GM18868 (cell line): Measurements from ENCODE around the gene PPP2R5A.
"Not testable (repeated sequence)": the region's sequence is repeated elsewhere in the genome, so short reads cannot be mapped to it uniquely, and the experiment has no call there.

Experiments
- ATAC-seq: cut with Tn5 transposase; IDR thresholded peaks from one replicate; pipeline ENCODE4 v1.9.1; 2021; ENCODE audit warnings: mild to moderate bottlenecking, moderate library complexity; ENCODE audit not compliant: unreplicated experiment

PPP2R5A gene

DNA sequence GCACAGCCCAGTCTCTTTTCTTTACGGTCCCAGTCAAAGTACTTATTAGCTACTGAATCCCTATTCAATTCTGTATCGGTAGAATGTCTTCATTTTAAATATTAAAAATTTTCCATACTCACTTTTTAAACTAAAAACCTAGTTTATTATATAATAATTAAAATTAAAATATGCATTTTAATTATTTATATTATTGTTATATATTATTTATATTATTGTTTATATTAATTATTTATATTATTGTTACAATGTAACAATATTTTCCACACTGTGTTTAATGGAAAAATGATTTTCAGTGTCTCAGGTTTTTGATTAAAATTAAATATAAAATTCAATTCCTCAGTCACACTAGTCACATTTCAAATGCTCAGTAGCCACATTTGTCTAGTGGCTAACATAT, 18.2 kb upstream of the PPP2R5A start:
- no peak for ATAC-seq

- ATAC-seq = peak; percentile 70
Measured at GRCh38 chr1:212267460-212267859, 17.8 kb upstream of the PPP2R5A start.

- no peak for ATAC-seq
Measured at GRCh38 chr1:212269306-212269705, 15.9 kb upstream of the PPP2R5A start.

- ATAC-seq = no peak
Measured at GRCh38 chr1:212270564-212270963, 14.6 kb upstream of the PPP2R5A start.

- no peak for ATAC-seq
Measured at GRCh38 chr1:212271234-212271633, 14.0 kb upstream of the PPP2R5A start.

DNA sequence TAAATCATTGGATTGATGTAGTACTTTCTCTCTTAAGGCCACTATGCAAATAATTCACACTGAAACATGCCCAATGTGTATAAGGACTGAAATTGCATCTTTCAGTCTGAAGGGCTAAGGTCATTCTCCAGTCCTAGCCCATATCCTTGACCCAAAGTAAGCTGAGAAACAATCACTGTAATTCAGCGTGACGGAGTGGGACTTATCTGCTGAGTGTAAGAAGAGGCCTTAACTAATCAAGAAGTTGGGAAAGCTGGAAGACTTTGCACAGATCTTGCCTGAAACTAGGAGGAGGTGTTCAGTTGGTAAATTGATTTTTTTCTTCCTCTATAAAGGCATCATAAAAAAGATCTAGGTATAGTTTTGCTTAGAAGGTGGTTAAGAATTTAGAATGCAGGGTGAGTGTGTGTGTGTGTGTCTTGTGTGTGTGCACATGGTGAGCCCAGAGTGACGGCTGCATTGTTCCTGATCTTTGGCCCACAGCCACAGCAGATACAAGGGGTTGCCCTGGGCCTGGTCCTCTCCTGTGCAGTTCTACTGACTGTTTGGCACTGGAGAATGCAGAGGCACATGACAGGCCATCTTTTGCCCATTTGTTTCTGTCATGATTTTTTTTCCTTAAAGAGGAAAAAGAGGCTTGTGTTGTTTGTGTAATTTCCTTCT, 13.3 kb upstream of the PPP2R5A start:
- ATAC-seq = no peak

- ATAC-seq = no peak
Measured at GRCh38 chr1:212281590-212281989, 3.6 kb upstream of the PPP2R5A start.

DNA sequence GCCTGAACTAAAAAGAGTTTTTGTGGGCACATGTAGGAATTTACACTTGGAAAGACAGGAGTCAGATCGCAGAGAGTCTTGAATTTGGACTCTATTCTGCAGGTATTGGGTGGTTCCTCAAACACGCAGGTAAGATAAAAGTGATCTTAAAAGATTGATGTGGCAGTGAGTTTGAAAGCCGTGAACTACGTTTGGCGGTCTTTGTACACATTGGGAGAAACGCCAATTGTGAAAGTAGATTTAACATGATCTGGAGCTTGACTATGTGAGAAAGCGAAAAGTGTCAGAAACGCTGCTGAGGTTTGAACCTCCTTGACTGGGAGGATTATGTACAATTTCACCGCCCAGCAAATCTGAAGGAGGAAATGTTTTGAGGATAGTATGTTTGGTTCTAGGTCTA, 1.5 kb upstream of the PPP2R5A start:
- ATAC-seq = no peak

DNA sequence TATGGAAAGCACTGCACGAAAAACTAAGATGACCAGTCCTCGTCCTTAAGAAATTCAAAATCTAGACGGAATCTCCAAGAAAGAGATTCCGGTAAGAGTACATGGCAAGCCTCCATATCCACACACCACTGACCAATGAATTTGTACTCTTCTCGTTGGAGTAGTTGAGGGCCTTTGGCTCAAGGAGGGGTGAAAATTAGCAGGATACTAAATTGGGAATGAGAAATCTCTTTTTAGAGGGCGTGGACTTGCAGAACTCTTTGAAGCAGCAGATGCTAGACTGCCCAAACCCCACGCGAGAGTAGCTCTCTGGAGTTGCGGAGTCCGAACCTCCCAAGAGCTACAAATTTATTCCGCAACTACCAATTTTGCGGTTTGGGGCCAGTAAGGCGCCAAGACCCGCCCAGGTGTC, 872 bp upstream of the PPP2R5A start:
- no peak for ATAC-seq

DNA sequence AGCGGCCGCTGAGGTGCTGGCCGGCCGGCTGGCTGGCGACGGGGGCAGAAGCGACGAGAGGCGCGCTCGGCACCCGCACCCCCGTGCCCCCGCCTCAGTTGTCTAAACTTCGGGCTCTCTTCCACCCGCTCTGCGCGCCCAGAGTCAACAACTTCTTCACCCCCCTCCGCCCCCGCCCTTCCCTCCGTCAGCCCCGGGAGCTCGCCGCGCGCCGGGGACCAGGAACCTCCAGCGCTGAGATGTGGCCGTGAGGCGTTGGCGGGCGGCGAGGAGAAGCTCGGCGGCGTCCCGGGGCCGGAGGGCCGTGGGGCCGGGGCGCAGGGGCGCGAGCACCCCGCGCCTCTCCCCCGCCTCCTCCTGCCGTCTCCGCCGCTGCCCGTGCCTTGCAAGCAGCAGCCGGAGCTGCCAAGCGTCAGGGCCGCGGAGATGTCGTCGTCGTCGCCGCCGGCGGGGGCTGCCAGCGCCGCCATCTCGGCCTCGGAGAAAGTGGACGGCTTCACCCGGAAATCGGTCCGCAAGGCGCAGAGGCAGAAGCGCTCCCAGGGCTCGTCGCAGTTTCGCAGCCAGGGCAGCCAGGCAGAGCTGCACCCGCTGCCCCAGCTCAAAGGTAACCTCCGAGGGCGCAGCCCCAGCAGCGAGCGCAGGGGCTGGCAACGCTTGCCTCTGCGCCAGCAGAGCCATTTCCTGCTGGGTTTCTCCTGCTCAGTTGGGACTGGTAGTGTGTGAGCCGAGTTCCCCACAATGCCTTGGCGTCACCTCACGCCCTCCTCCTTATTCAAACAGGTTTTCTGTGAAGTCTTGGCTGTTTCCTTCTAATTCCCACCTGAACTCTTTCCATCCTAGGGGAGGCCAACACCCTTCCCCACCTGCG, 710 bp downstream of the PPP2R5A start:
- ATAC-seq = peak; percentile 14

DNA sequence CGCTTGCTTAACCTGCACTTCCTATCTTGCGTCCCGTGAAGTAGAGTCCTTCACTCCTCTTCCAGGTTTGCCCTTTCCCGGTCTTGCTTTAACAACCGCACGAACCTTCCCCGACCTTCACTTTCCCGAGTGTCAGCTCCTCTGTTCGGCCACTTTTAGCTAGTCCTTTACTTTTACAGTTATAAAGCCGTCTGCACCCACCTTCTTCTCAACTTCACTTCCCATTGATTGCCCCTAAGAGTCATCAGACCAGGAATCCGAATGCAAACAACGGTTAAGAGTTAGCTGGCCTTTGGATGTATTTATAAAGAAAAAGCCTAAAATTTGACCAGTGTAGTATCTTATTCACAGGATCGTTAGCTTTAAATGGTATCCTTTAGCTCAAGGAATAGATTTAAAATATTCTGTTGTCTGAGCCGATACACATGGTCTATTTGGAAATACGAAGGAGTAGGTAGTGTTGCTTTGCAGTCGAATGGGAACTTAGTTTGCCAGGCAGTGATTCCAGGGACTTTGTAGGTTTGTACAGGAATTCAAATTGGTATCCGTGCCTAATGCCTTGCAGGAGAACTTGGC, 1.4 kb downstream of the PPP2R5A start:
- no peak for ATAC-seq

DNA sequence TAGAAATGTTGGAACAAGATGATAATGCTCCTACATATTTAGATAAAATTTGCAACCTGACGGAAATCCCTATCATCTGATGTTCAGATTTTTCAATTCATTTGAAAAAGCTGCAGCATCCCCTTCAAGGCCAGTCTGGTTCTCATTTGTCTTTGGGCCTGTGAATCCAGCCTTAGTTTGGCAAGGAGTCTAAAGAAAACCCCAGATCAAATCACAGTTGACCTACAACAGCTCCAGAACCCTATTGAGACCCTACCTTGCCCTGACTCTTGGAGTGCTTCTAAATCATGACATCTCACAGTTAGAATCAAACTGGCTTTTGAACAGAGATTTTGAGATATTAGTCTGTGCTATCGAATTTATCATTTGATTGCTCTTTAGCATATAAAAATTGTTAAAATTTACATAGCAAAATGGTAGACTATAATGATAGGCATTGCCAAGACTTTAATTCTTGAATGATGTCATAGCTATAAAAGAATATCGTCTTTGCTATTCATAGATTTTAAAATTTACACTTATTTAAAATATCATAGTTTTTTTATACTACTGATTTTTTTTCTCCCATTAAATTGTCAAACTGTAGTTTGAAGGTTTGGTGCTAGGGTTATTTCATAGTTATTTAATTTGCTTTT, 2.2 kb downstream of the PPP2R5A start:
- ATAC-seq = no peak

- ATAC-seq = not testable (repeated sequence)
Measured at GRCh38 chr1:212287995-212288394, 2.8 kb downstream of the PPP2R5A start.

DNA sequence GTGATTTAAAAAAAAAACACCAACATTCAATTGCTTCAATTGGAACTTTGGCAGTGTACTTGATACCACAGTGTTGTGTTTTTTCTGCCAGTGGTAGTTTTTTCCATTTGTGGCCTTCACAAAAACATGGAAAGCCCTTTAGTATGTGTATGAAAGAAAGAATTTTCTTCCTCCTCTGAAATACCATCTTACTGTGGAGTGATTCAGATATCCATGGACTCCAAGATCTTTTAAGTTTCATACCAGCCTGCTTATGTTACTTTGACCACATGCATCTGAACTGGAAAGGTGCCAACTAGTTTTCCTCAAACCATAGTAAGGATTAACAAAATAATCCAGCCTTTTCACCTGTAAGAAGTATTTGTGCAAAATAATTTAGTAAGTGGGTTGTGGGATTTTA, 3.4 kb downstream of the PPP2R5A start:
- no peak for ATAC-seq

DNA sequence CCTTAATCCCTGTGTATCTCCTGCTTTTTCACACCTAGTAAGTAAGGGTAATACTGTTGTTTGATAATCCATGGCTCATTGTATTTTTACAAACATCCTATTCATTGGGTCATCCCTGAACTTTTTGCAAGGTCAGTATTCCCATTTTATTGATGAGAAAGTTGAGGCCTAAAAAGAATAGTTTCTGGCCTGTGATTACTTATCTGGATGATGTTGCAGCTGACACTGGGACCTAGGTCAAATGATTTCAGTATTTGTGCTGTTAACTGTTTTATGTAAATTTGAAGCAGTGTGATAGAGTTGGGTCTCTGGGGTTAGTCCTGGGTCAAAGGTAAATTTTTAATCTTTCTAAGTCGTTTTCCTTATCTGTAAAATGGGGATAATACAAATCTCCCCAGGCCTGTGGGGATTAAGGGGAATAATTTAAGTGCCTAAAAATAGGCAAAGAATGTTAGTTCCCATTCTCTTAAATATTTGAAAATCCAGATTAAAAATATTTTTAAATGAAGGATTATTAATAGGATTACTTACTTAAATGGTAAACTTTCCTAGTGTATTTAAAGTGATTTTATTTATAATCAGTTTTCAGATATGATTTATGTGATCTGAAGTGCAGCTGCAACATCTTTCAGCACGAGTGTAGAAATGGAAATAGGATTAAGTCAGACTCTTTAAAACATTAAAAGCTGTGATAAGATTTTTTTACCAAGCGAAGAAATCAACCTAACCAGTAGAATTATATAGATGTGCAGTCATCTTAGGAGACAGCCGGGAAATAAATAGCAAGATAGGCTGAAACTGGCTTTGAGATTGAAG, 4.3 kb downstream of the PPP2R5A start:
- no peak for ATAC-seq

GRCh38 chr1:212290608-212291007, 5.4 kb downstream of the PPP2R5A start:
- no peak for ATAC-seq

DNA sequence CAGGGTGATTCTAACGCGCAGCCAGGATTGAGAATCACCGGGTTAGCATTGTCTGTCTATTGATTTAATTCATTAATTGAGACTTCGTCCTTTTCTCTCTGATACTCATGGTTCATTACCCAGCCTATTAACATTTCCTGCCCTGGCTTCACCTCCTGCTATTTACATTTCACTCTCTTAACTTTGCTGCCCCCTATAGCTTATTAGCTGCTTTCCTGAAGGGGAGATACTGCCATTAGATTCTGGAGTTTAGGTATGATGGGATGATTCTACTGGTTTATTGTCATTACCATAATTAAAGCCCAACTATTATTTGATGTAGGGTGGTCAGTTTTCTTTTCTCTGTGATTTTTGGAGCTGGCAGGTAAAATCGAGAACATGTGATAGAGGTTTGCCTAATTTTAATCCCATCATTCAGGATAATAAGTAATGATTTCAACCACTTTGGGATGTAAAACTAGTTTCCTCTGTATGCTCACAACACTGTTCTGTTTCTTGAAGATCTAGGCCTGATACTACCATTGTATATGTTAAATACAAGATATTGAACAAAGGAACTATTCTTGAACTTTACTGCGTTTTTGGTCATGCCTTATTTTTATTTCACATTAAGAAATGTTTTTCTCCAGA, 6.4 kb downstream of the PPP2R5A start:
- ATAC-seq = peak; percentile 62

DNA sequence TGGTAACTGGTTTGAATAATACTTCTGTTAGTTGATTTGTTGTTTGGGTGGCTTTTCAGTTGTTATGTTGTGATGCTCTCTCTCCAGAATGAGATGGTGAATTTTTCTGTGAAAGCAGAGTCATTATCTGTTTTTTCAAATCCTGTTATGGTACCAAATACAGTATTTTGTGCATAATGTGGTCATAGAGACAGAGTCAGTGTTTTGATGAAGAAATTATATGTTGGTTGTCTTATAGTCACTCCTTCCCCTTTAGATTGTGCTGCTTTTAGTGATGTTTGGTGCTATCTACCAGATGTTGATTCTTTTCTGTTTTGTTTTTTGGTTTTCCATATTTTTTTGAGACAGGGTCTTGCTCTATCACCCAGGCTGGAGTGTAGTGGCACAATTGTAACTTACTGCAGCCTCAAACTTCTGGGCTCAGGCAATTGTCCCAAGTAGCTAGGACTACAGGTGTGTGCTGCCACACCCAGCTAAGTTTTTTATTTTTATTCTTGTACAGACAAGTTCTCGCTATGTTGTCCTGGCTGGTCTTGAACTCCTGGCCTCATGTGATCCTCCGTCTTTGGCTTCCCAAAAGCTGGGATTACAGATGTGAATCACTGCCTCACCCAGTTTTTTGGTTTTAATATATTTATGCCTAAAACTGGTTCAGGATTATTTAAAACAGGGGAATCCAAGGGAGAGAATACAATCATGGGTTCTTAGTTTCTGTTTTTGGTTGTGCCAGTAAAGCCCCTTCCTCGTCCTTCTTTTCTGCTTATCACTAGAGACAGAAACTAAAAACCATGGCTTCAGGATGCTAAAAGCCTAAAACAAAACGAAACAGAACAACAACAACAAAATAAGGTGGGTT, 7.3 kb downstream of the PPP2R5A start:
- no peak for ATAC-seq

DNA sequence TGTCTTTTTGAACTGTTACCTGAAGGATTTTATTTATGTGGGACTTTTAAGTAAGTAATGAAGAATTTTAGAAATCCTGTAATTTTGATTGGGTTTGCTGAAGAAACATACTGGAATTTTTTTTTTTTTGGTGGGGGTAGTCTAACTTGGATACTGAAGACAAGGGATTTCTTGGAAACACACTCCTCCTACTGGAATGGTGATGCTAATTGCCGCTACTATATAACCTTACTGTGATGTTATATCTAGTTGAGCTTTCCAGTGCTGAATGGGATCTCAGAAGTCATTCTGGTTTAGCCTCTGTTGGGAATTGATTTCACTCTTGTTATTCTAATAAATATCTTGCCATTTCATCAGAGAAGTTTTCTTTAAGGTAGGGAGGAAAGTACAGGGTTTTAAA, 8.4 kb downstream of the PPP2R5A start:
- ATAC-seq = no peak
